Trophoblast cell (in vitro differentiated cells and primary cell): Measurements from ENCODE around the gene DLEU7.

Experiments used
- DNase-seq, 2 donors: peaks; one replicate each; pipeline ENCODE4 v3.0.0-alpha.2; 2016
- H2AFZ ChIP-seq: 2 replicates; pipeline ENCODE4 v1.6.1; 2013; ENCODE audit warnings: low read length, moderate library complexity, mild to moderate bottlenecking; ENCODE audit not compliant: insufficient read depth, poor library complexity
- H2AK5ac ChIP-seq: 2 replicates; pipeline ENCODE4 v1.6.1; 2013; ENCODE audit warnings: mild to moderate bottlenecking, low read length
- H2BK120ac ChIP-seq: 2 replicates; pipeline ENCODE4 v1.6.1; 2013; ENCODE audit warnings: low read length, mild to moderate bottlenecking, moderate library complexity; ENCODE audit not compliant: insufficient read depth, poor library complexity
- H2BK12ac ChIP-seq: 2 replicates; pipeline ENCODE4 v1.6.1; 2013; ENCODE audit warnings: mild to moderate bottlenecking, low read length, moderate library complexity
- H2BK5ac ChIP-seq: 2 replicates; pipeline ENCODE4 v1.6.1; 2013; ENCODE audit warnings: low read length, low read depth, moderate library complexity, mild to moderate bottlenecking; ENCODE audit not compliant: poor library complexity
- H3K14ac ChIP-seq: 2 replicates; pipeline ENCODE4 v1.6.1; 2013; ENCODE audit warnings: mild to moderate bottlenecking, low read length
- H3K18ac ChIP-seq: 2 replicates; pipeline ENCODE4 v1.6.1; 2013; ENCODE audit warnings: mild to moderate bottlenecking, low read length
- H3K23ac ChIP-seq: 2 replicates; pipeline ENCODE4 v1.6.1; 2013; ENCODE audit warnings: low read length
- H3K27ac ChIP-seq: 2 replicates; pipeline ENCODE4 v1.5.1; 2013; ENCODE audit warnings: low read depth, mild to moderate bottlenecking, inconsistent platforms, low read length, moderate library complexity
- H3K27me3 ChIP-seq: 2 replicates; pipeline ENCODE4 v1.6.1; 2013; ENCODE audit warnings: inconsistent platforms, mild to moderate bottlenecking, low read length, moderate library complexity; ENCODE audit not compliant: insufficient read depth
- H3K36me3 ChIP-seq, 2 experiments: 1 replicate in 1 of 2; 2 replicates in 1 of 2; pipeline ENCODE4 v1.6.1; 2013; ENCODE audit warnings: low read length in 2 of 2, mild to moderate bottlenecking in 2 of 2, moderate library complexity in 1 of 2; ENCODE audit not compliant: insufficient read depth in 2 of 2, control insufficient read depth in 1 of 2
- H3K4ac ChIP-seq: 2 replicates; pipeline ENCODE4 v1.6.1; 2013; ENCODE audit warnings: low read depth, mild to moderate bottlenecking, low read length, moderate library complexity
- H3K4me1 ChIP-seq, 2 experiments: 1 replicate in 1 of 2; 2 replicates in 1 of 2; pipeline ENCODE4 v1.6.1; 2013; ENCODE audit warnings: low read length in 2 of 2, mild to moderate bottlenecking in 2 of 2, moderate library complexity in 1 of 2; ENCODE audit not compliant: insufficient read depth in 2 of 2, control insufficient read depth in 1 of 2
- H3K4me2 ChIP-seq: 2 replicates; pipeline ENCODE4 v1.6.1; 2013; ENCODE audit warnings: inconsistent platforms, mild to moderate bottlenecking, low read length, moderate library complexity
- H3K4me3 ChIP-seq: 2 replicates; pipeline ENCODE4 v1.5.1; 2013; ENCODE audit warnings: mild to moderate bottlenecking, low read depth, low read length, inconsistent platforms
- H3K79me1 ChIP-seq: one replicate; pipeline ENCODE4 v1.6.1; 2013; ENCODE audit warnings: low read length
- H3K79me2 ChIP-seq: 2 replicates; pipeline ENCODE4 v1.6.1; 2013; ENCODE audit warnings: low read length, mild to moderate bottlenecking; ENCODE audit not compliant: control insufficient read depth, insufficient read depth, poor library complexity
- H3K9ac ChIP-seq: 2 replicates; pipeline ENCODE4 v1.6.1; 2013; ENCODE audit warnings: mild to moderate bottlenecking, low read length
- H3K9me3 ChIP-seq: 2 replicates; pipeline ENCODE4 v1.6.1; 2013; ENCODE audit warnings: low read depth, mild to moderate bottlenecking, control low read depth, inconsistent platforms, low read length; ENCODE audit not compliant: insufficient read depth
- H4K12ac ChIP-seq: 2 replicates; pipeline ENCODE4 v1.6.1; 2013; ENCODE audit warnings: low read depth, mild to moderate bottlenecking, low read length, moderate library complexity
- H4K8ac ChIP-seq: 2 replicates; pipeline ENCODE4 v1.6.1; 2013; ENCODE audit warnings: low read depth, mild to moderate bottlenecking, low read length, moderate library complexity
- H4K91ac ChIP-seq: one replicate; pipeline ENCODE4 v1.6.1; 2013; ENCODE audit warnings: low read depth, mild to moderate bottlenecking, low read length, moderate library complexity
- WGBS: extraction: QIAGEN DNeasy Blood & Tissue Kit; methylation state at CpG from one replicate; pipeline ENCODE4 v1.1.7; 2013; ENCODE audit warnings: missing lambda C conversion rate; ENCODE audit not compliant: insufficient read length, insufficient coverage; ENCODE audit errors: extremely low coverage; 5-methylcytosine and 5-hydroxymethylcytosine counted together

Gene DLEU7

GRCh38 chr13:50850445-50850844 is 7.0 kb upstream of the DLEU7 start:
- H3K9me3 ChIP-seq: no peaks in the 10 kb centered on the region
- H3K79me2 ChIP-seq: no peaks in the 10 kb centered on the region
- no peak overlapping the region for H2AK5ac ChIP-seq
- H3K4ac ChIP-seq: no peak overlapping the region
- WGBS: no CpG with 5 or more reads among the region's 2 CpGs
- no peak overlapping the region for H2AFZ ChIP-seq
- no peaks in the 10 kb centered on the region for H3K79me1 ChIP-seq
- no peak overlapping the region for H2BK5ac ChIP-seq
- no peak overlapping the region for H2BK120ac ChIP-seq
- no peak overlapping the region for H2BK12ac ChIP-seq
- no peak overlapping the region for H4K8ac ChIP-seq
- H4K91ac ChIP-seq: no peak overlapping the region
- H3K4me1 ChIP-seq: no peaks in the 10 kb centered on the region
- no peaks in the 10 kb centered on the region for H3K27me3 ChIP-seq
- H4K12ac ChIP-seq: no peak overlapping the region
- no peak overlapping the region for H3K4me2 ChIP-seq
- H3K4me3 ChIP-seq: no peak overlapping the region
- no peak overlapping the region for H3K27ac ChIP-seq
- H3K18ac ChIP-seq: no peak overlapping the region
- no peaks in the 10 kb centered on the region for H3K36me3 ChIP-seq
- H3K14ac ChIP-seq: no peak overlapping the region
- no peak overlapping the region for H3K23ac ChIP-seq
- H3K9ac ChIP-seq: no peak overlapping the region
- DNase-seq: no peak

- Histone ChIP-seq H2BK5ac (no peak overlapping the region), H3K27ac (no peak overlapping the region), H3K14ac (no peak overlapping the region), H3K4me2 (no peak overlapping the region), H3K23ac (no peak overlapping the region), H3K79me1 (no peaks in the 10 kb centered on the region), H2BK12ac (no peak overlapping the region), H3K27me3 (peaks cover 20% of the 10 kb centered on the region), H3K18ac (no peak overlapping the region), H4K91ac (no peak overlapping the region), H2BK120ac (no peak overlapping the region), H3K4ac (no peak overlapping the region), H3K9ac (no peak overlapping the region), H4K12ac (no peak overlapping the region), H2AFZ (no peak overlapping the region), H4K8ac (no peak overlapping the region), H2AK5ac (no peak overlapping the region), H3K9me3 (peaks cover 2% of the 10 kb centered on the region), H3K79me2 (no peaks in the 10 kb centered on the region), H3K4me1 (peaks cover 9% of the 10 kb centered on the region in 2 experiments), H3K4me3 (no peak overlapping the region), H3K36me3 (no peaks in the 10 kb centered on the region)
- WGBS: no CpG with 5 or more reads among the region's 5 CpGs
- no peak for DNase-seq
Measured at GRCh38 chr13:50847501-50847900, 4.0 kb upstream of the DLEU7 start.

- Histone ChIP-seq H4K12ac (no peak overlapping the region), H3K4ac (no peak overlapping the region), H3K27ac (no peak overlapping the region)
Measured at GRCh38 chr13:50846861-50847475, 3.5 kb upstream of the DLEU7 start.

DNA sequence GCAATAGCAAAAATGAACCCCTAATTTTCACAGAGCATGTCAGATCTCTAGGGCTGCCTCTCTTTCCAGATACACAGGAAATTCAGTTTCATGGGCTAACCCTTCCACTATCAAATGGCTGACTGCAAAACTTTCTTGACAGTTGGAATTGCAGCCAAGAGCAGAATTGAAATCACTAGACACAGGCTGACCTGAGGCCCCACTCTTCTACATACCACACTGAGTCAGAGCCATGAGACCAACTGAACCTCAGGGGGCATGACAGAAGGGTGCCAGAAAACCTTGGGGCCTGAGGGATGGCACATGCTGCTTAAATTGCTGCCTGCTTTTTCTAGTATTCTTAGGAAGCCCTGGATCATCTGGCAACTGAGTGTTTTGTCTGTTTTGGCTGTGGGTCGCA is 1.7 kb upstream of the DLEU7 start:
- H3K9me3 ChIP-seq: peaks cover 2% of the 10 kb centered on the region
- no peak overlapping the region for H2BK5ac ChIP-seq
- H3K23ac ChIP-seq: no peak overlapping the region
- no peak overlapping the region for H3K18ac ChIP-seq
- H4K12ac ChIP-seq: no peak overlapping the region
- no peaks in the 10 kb centered on the region for H3K79me1 ChIP-seq
- peaks cover 20% of the 10 kb centered on the region for H3K27me3 ChIP-seq
- no peak overlapping the region for H2AFZ ChIP-seq
- no peak overlapping the region for H2BK120ac ChIP-seq
- no peak overlapping the region for H4K91ac ChIP-seq
- H3K4ac ChIP-seq: no peak overlapping the region
- H4K8ac ChIP-seq: no peak overlapping the region
- H3K79me2 ChIP-seq: no peaks in the 10 kb centered on the region
- no peak for DNase-seq
- H3K27ac ChIP-seq: no peak overlapping the region
- H2BK12ac ChIP-seq: no peak overlapping the region
- no peaks in the 10 kb centered on the region for H3K36me3 ChIP-seq
- H3K4me1 ChIP-seq: peaks cover 9% of the 10 kb centered on the region in 2 experiments
- H3K4me3 ChIP-seq: no peak overlapping the region
- H3K9ac ChIP-seq: no peak overlapping the region
- H3K14ac ChIP-seq: no peak overlapping the region
- WGBS: no CpG with 5 or more reads among the region's 1 CpG
- H3K4me2 ChIP-seq: no peak overlapping the region
- H2AK5ac ChIP-seq: no peak overlapping the region

More at GRCh38 chr13:50846861-50847475, 3.5 kb upstream of the DLEU7 start:
- no CpG with 5 or more reads among the region's 5 CpGs for WGBS
- H4K8ac ChIP-seq: no peak overlapping the region
- H2AK5ac ChIP-seq: no peak overlapping the region
- peaks cover 9% of the 10 kb centered on the region in 2 experiments for H3K4me1 ChIP-seq
- no peak overlapping the region for H2BK120ac ChIP-seq
- H3K27me3 ChIP-seq: peaks cover 20% of the 10 kb centered on the region
- no peak overlapping the region for H3K14ac ChIP-seq
- H2AFZ ChIP-seq: no peak overlapping the region
- no peak overlapping the region for H3K23ac ChIP-seq
- H3K4me2 ChIP-seq: no peak overlapping the region
- no peaks in the 10 kb centered on the region for H3K79me1 ChIP-seq
- H3K18ac ChIP-seq: no peak overlapping the region
- DNase-seq: no peak
- no peak overlapping the region for H3K4me3 ChIP-seq
- no peaks in the 10 kb centered on the region for H3K79me2 ChIP-seq
- H3K9ac ChIP-seq: no peak overlapping the region
- H3K9me3 ChIP-seq: peaks cover 2% of the 10 kb centered on the region
- H3K36me3 ChIP-seq: no peaks in the 10 kb centered on the region
- H2BK5ac ChIP-seq: no peak overlapping the region
- no peak overlapping the region for H4K91ac ChIP-seq
- H2BK12ac ChIP-seq: no peak overlapping the region
